IPS DF 4.7 (cell line): ENCODE data around the gene RUNX2.
A peak's percentile ranks its signal among the peaks of the same experiment; 100 is the strongest.
"Not testable (repeated sequence)": the region's sequence is repeated elsewhere in the genome, so short reads cannot be mapped to it uniquely, and the experiment has no call there.

Experiments used
- DNase-seq: peaks from one replicate; pipeline ENCODE4 v3.0.0-alpha.2; 2013; ENCODE audit warnings: low spot score; ENCODE audit errors: extremely low read depth

The RUNX2 gene

DNA sequence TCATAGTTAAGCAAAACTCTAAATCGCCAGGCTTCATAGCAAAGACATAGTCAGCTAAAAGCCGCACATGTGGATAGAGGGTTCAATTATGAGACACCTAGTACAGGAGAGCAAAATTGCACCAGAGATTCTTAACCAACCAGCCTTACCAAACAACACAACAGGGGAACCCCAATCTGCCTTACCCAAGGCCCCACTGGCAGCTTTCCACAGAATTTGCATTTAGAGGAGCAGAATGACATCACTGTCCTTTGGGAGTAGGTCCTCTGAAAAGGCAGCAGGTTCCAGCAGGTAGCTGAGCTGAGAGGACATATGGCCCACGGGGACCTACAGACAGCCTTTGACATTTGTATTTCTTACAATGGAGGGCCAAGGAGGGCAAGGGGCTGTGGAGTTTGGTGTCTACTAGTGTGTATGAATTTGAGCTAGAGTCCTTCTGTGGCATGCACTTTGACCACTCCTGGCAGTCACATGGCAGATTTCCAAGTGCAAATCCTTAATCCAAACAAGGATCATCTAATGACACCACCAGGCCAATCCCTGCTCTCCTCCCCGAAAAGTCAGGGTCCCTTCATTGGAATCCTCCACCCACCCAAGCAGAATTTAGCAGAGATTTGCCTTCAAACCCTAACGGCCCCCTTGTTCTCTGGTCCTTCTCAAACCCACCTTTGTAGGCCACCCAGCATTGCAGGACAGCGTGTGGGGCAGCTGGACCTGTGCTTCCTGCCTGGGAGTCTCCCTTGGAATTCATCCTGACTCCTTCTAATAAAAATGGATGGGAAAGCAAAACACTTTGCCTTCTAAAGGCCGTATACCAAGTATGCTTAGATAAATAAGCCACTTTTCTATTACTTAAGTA is 220.8 kb downstream of the RUNX2 start:
- DNase-seq: no peak

DNA sequence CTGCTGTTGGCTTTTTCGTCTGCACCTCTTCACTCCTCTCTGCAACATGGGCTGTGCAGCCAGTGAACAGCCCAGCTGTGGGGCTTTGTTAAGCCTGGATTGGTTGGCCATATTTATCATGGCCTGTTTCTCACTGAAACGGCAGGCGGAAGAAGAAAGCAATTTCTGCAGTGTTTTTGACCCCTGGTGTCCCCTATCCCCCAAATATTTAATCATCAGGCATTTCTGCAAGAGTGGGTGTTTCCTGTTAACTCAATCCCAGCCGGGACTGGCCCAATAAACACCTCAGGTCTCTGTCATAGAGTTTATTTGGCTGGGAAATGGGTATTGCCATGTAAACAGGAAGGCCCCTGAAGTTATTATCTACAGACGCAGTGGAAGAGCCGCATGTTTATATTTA is 224.4 kb downstream of the RUNX2 start:
- no peak for DNase-seq

DNA sequence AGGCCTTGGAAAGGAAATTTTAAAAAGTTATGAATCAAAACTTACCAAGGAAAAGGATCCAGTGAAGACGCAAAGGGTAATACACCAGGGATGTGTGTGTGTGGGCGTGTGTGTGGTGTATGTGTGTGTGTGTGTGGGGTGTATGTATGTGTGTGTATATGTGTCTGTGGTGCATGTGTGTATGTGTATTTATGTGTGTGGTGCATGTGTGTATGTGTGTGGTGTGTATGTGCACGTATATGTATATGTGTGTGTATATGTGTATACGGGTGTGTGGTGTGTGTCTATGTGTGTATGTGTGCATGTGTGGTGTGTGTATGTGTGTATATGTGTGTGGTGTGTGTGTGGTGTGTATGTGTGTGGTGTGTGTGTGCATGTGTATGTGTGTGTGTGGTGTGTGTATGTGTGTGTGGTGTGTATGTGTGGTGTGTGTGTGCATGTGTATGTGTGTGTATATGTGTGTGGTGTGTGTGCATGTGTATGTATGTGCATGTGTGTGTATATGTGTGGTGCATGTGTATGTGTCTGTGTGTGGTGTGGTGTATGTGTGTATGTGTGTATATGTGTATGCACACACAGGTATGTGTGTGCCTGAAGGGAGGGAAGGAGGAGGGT is 225.7 kb downstream of the RUNX2 start:
- no peak for DNase-seq

DNA sequence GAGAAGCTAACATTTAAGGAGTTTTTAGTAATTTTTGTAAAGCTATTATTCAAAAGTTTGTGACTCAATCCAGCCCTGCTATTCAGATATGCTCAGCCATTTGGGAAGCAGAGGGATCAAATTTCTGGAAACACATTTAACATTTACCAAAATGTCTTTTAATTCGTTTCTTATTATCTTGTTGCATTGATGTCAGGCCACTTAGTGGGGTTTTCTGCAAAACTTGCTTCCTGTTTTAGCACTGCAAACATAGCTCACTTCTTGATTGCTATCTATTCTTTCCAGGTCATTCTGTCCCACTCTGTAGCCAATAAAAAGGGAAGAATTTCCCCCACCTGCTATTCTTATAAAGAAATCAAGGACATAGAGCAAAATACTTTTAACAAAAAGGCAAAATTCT is 226.5 kb downstream of the RUNX2 start:
- DNase-seq: no peak

DNA sequence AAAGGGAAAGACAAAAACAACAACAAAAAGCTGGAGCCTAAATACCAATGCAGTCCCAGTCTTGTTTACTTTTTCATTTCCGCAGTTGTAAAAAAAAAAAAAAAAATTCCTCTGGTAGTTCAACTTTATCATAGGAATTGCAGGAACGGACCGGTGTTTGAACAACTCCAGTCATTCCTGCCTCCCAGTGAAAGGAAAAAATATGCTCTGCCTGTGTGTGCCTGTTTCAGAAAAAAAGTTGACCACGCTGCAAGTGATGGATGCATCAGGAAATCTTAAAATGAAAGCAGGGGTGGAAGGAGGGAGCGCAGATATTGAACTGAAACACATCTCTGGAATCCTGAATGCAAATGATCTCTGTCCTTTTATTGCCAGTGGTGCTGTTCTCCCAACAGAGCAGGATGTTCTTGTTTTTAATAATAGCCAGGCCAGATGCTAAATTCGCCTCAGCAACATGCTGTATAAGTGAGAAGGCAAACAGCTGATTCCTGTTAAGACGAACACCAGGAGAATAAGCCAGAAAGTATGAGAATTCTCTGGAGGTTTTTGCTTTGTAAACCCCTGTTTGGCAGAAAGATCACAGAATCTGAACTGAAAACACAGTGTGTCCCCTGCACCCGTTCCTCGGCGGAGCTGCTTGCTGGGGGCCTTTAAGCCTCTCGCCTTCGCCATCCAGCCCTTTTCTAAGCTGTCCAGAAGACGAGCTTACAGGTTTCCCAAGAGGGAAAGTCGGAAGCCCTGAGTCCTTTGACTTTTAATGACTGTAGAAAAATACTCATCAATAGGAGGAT is 228.0 kb downstream of the RUNX2 start:
- no peak for DNase-seq

DNA sequence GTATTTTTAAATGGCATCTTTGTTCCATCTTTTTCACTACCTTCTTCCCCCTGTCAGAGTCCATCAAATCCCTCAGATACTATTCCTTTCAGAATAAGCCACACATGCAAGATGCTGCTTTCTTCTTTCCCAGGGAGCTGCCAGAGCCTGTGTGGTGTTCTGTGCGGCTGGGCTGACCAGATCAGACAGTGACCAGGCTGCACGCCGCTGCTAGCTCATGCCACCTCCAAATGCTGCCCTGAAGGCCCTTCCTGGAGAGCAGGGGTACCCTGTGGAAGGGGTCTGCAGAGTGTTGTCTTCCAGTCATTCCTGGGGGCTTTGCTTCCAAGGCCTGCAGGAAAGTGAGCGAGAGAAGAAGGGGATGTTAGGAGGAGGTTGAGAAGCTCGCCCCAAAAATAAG is 228.7 kb downstream of the RUNX2 start:
- no peak for DNase-seq

DNA sequence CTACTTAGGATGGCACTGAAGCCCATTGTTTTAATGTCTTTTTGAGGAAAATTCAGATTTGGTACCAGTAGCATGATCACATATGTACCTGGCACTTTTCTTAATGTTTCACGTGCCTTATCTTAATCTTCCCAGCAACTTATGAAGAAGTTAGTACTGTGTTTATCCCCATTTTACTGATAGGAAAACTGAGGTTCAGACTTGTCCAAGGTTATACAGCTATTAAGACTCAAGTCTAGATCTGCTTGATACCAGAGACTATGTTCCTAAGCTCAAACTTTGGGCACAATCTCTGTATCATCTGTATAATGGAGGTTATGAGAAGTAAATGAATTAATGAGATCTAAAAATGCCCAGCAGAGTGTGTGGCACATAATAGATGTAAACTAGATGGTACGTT is 229.3 kb downstream of the RUNX2 start:
- DNase-seq: no peak

DNA sequence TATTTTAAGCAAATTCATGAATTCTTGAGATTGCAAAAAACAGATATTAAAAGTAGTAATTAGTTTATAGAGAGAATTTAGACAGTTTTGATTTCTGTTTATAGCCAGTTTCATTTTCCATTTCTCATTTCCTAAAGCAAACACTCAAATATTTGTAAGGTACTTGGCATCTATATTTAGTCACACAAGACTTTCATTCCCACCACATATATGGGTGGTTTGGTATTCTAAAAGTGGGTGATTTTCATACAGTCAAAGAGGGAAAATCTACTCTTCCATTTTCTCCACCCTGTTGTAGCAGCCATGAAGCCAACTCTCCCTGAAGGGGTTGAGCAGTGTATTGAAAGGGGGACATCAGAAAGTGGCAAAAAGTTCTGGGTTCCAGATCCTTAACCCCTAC is 230.7 kb downstream of the RUNX2 start:
- DNase-seq: no peak

DNA sequence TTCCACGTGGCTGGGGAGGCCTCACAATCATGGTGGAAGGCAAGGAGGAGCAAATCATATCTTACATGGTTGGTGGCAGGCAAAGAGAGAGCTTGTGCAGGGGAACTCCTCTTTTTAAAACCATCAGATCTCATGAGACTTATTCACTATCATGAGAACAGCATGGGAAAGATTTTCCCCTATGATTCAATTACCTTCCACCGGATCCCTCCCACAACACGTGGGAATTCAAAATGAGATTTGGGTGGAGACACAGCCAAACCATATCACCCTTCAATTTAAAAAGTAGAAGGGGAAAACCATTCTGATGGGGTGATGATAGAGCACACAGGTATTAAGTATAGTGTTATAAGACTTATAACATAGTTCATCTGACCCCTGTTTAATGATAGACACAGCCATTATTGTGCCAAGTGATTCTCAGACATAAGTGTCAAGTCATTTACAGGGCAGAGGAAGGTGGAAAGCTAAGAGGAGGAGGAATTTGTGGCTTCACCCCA is 232.2 kb downstream of the RUNX2 start:
- DNase-seq: not testable (repeated sequence)

DNA sequence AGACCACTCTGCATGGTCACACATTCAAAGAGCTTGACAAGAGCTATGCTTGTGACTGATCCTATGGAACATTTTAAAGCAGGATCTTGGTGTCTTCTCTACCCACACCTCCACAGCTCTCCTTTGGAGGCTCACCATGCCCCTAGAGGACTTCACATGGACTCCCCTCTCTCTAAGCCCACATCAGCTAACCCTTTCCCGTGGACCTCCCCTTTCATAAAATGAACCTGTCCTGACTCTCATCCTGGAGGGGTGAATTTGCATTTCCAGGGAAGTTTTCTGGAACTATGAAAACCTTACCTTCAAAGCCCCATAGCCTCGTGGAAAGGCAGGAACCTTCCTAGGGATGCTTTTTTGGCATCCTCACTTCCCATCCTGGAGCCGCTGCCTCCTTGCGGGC is 234.0 kb downstream of the RUNX2 start:
- DNase-seq: no peak

DNA sequence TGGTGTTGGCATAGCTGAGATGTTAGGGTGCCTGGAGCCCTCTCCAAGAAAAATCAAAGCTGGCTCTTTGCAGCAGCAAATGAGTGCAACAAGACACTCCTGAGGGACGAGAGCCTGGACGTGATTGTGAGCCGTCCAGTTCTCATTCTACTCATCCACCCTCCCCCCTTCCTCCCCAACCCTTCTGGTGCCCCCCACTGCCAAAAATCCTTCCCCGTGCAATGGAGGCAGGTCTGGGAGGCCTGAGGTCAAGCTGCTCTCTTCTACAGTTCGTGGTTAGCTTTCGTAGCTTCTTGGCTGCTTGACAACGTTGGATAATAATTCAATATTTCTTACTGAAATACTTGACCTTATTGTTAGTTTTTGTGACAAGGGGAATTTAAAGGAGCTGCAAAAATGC is 234.9 kb downstream of the RUNX2 start:
- no peak for DNase-seq

DNA sequence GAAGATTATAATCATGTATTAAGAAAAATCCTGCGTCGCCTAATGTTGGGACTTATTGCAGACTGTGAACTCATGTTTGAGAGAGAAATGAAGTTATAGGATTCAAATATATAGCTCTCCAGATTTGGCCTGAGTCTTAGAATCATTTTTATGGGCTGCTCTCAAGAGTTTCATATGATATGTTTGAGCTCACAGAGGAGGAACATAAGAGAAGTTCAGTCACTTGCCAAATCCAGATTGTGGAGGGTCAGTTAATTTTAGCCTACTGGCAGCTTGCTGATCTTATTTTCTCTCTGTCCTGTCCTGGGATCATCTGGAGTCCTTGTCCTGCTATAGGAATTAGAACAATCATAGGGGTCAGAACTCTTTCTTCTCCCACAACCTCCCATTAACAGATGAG is 235.7 kb downstream of the RUNX2 start:
- DNase-seq: no peak

DNA sequence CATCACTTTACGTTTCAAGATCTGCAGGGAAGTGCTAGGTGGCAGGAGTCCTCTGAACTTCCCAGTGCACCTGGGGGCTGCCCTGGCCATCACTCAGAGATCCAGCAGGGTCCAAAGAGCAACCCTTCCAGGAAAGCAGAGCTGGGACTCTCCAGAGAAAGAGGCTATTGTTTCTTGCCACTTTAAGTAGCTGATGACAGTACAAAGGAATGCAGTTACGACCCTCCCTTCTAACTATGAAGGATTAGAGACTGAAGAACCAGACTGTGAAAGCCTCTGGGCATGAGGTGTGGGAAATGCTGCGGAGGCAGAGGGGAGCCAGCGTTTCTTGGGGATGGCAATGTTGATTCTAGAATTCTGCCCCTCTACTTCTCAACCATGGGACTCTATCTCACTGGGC is 238.8 kb downstream of the RUNX2 start:
- DNase-seq: peak; percentile 9

DNA sequence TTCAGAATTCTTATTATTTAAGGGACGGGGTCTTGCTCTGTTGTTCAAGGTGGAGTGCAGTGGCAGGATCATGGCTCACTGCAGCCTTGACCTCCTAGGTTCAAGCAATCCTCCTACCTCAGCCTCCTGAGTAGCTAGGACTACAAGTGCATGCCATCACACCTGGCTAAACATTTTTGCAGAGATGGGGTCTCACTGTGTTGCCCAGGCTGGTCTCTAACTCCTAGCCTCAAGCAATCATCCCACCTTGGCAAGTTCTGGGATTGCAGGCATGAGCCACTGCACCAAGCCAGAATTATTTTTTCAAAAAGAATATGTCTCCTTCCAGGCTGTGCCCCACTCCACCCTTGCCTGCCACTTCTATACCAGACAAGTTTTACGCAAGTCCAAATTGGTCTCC is 239.7 kb downstream of the RUNX2 start:
- no peak for DNase-seq

DNA sequence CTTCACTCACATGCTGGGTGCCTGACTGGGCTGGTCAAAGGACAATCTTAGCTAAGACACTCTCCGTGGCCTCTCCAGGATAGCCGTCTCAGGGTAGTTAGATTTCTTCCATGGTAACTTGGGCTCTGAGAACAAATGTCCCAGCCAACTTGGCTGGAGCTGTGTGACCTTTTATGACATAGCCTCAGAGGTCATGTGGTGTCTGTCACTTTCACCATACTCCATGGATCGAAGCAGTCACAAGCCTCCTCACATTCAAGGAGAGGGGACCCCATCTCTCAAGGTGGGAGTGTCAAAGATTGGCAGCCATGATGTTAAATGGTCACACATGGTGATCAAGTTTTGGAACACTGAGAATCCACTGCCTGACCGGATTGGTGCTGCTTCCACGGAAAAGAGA is 240.5 kb downstream of the RUNX2 start:
- DNase-seq: no peak

DNA sequence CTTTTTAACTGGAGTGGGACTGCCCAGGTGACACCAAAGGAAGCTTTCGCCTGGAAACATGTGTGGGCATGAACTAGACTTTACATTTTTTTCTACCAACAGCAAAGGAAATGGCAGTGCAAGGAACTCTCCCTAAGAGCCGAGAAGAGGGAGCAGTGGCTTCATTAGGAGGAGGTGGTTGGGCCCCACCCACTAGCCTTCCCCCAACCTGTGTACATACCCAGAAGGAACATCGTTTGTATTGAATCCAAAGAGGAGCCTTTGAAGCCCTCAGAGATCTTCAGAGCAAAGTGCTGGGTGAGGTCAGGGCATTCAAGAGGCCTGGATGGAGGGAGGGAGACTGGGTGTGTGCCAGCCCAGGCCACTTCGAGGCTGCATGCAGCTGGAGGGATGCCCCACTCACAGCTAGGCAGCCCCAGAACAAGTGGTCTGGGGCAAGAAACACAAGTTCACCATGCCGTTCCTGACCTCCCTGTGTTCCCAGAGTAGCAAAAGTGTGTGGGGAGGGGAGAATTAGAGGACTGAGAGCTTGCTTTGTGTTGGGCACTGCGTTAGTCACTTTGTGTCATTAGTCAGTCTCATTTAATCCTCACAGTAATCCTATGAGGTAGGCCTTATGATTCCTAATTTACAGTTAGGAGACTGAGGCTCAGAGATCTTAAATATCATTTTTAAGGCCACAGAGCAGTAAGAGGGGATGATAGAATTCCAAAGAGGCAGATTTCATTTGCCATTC is 241.2 kb downstream of the RUNX2 start:
- no peak for DNase-seq

DNA sequence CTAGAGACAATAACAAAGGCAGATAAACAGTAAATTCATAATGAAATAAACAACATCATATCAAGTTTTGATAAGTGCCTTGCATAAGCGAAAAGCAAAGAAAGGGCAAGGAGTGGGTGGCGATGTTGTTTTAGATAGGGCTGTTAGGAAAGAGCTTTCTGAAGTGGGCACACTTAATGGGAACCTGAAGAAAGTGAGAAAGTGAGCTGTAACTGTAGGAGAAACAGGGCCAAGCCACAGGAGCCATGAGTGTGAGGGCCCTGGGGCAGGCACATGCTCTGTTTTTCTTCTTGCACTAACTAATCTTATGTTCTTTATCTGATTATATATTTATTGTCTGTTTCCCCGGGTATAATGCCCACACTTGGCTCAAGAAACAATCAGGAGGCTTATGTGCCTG is 243.0 kb downstream of the RUNX2 start:
- DNase-seq: no peak

DNA sequence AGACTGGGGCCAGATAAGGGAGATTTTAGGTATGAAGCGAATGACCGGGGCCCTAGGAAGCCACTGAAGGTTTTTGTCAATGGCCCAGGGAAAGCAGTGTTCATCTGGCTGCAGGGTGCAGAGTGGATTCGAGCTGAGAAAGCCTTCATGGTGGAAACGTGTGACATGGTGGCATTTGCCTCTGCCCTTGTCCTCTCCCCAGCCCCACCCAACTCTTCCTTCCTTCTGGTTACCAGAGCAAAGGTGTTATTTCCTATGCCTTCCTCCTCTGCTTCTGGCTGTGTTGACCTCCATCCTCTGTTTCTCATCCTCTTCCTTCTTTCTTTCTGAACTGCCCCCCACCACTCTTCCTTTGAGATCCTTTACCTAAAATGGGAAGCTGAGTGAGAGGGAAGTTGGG is 244.7 kb downstream of the RUNX2 start:
- DNase-seq: no peak

DNA sequence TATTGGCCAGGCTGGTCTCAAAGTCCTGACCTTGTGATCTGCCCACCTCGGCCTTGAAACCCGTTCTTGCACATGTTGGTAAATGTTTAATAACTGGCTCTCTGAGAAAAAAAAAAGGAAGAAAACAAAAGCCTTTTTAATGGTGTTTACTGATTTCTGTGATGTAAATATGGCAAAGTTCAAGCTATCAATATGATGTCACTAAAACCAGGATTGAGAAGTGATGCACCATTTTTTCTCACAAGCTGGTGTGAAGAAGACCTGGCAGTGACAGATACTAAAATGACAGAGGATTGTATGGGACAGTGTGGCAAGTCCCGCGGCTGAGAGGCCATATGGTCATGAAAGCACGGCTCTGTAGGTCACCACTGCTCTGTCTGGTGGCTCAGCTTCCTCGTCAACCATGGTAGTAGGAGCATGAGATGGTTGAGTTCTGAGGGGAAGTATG is 245.9 kb downstream of the RUNX2 start:
- no peak for DNase-seq

DNA sequence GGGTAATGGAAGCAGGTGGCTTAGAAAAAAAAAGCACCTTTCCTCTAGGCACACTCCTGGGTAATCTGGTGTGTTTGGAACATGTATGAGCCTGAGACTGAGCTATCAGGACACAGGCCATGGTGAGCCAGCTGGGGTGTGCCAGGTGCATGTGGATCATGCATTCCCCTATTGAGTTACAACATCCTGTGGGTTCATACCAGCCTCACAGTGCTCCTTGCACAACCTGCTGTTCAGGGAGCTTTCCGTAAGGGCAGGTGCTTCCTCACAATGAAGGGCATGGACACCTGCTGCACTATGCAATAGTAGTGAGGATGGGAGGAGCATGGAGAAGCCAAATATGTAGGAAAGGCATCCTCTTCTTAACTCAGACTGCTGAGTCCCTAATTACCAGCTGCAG is 246.8 kb downstream of the RUNX2 start:
- DNase-seq: no peak
